Esophagus muscularis mucosa (tissue), 4 donors: Measurements from ENCODE around the gene SAMD14. TPM values are rescaled to one million over a fixed set of nuclear protein-coding genes. Genes with fewer than 3 reads are reported as not detected.

Source experiments
- DNase-seq: peaks from one replicate; pipeline ENCODE4 v3.0.0-alpha.2; 2017; ENCODE audit errors: extremely low spot score
- H3K27ac ChIP-seq, 4 donors: fragments of 200-600 bp; sonication (generic); replicated peaks in 1 of 4; 1 replicate in 3 of 4; 2 replicates in 1 of 4; pipeline ENCODE4 v1.5.1; 2016 to 2019; ENCODE audit warnings: mild to moderate bottlenecking in 1 of 4
- H3K27me3 ChIP-seq, 4 donors: fragments of 200-600 bp; sonication (generic); one replicate each; pipeline versions ENCODE4 v1.5.1 to v1.6.0; 2016 to 2019
- H3K36me3 ChIP-seq, 4 donors: fragments of 200-600 bp; sonication (generic); one replicate each; pipeline ENCODE4 v1.5.1; 2016 to 2019
- H3K4me1 ChIP-seq, 4 donors: fragments of 200-600 bp; sonication (generic); one replicate each; pipeline ENCODE4 v1.5.1; 2016 to 2019
- H3K4me3 ChIP-seq, 4 donors: fragments of 200-600 bp; sonication (generic); 1 replicate in 2 of 4; 2 replicates in 2 of 4; pipeline ENCODE4 v1.5.1; 2016 to 2019; ENCODE audit warnings: mild to moderate bottlenecking in 4 of 4, moderate library complexity in 1 of 4
- H3K9me3 ChIP-seq, 4 donors: fragments of 200-600 bp; sonication (generic); 1 replicate in 3 of 4; 2 replicates in 1 of 4; pipeline ENCODE4 v1.5.1; 2016 to 2019
- EP300 ChIP-seq: sonication (generic); formaldehyde crosslinking; IDR thresholded peaks from one replicate; pipeline ENCODE4 v1.6.1; 2017; ENCODE audit warnings: antibody characterized with exemption
- POLR2A ChIP-seq: fragments of 450-650 bp; IDR thresholded peaks from one replicate; pipeline ENCODE4 v1.6.1; 2017; ENCODE audit warnings: antibody characterized with exemption, moderate library complexity, mild to moderate bottlenecking, low read depth
- POLR2AphosphoS5 ChIP-seq, 2 donors: sonication (generic); formaldehyde crosslinking; IDR thresholded peaks; one replicate each; pipeline ENCODE4 v1.6.1; 2017; ENCODE audit warnings: antibody characterized with exemption in 2 of 2
- WGBS: methylation state at CpG from one replicate; pipeline ENCODE4 v1.1.5; 2018; 5-methylcytosine and 5-hydroxymethylcytosine counted together
- intact Hi-C: fragments of 100-400 bp; cut with DNase I; formaldehyde crosslinking; loops from one replicate; pipeline ENCODE4 v1.15.1; 2023
- total RNA-seq, 4 donors: library from RNA; depleted of rRNA; stranded (reverse); fragments of >200 nt; gene quantifications; one replicate each; pipeline versions ENCODE4 v1.1.0 to v1.2.1, GENCODE V29; 2016
- TF ChIP-seq, protein P1 (sequence below), 3 experiments: fragments of 200-600 bp in 2 of 3; fragments of 450-650 bp in 1 of 3; sonication (generic) in 2 of 3; IDR thresholded peaks; one replicate each; pipeline ENCODE4 v1.5.1; 2017 to 2019; ENCODE audit warnings: antibody characterized with exemption in 3 of 3, mild to moderate bottlenecking in 2 of 3, moderate library complexity in 1 of 3

SAMD14 gene
- total RNA-seq, 4 donors from 2014 or later = 0.98 to 1.8 (median 1.5) TPM

DNA sequence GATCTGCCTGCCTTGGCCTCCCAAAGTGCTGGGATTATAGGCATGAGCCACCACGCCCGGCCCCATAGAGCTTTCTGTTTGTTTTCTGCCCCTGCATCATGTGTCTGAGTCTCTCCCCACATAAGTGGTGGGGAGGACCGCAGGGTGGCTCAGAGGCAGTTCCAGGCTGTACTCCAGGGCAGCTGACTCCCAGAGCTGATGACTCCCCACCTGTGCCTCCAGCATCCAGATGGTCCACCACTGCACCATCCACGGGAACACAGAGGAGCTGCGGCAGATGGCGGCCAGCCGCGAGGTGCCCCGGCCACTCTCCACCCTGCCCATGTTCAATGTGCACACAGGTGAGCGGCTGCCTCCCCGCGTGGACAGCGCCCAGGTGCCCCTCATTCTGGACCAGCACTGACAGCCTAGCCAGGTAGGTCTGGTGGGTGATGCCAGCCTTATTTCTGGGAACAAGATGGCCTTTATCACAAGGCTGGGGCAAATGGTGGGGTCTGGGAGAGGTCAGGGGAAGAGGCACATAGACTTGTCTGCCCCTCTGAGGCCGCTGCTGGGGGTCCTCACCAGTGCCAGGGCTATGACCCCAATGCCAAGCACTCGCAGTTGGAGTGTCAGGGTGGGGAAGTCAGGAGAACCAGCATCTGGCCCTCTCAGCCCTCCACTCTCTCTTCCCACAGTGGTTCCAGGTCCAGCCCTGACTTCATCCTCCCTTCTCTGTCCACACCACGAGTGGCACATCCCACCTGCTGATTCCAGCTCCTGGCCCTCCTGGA lies 45.3 kb upstream of the SAMD14 start:
- intact Hi-C loops = no loop called here
- DNase-seq = no peak
- TF ChIP-seq, protein P1, sequence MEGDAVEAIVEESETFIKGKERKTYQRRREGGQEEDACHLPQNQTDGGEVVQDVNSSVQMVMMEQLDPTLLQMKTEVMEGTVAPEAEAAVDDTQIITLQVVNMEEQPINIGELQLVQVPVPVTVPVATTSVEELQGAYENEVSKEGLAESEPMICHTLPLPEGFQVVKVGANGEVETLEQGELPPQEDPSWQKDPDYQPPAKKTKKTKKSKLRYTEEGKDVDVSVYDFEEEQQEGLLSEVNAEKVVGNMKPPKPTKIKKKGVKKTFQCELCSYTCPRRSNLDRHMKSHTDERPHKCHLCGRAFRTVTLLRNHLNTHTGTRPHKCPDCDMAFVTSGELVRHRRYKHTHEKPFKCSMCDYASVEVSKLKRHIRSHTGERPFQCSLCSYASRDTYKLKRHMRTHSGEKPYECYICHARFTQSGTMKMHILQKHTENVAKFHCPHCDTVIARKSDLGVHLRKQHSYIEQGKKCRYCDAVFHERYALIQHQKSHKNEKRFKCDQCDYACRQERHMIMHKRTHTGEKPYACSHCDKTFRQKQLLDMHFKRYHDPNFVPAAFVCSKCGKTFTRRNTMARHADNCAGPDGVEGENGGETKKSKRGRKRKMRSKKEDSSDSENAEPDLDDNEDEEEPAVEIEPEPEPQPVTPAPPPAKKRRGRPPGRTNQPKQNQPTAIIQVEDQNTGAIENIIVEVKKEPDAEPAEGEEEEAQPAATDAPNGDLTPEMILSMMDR (IDR thresholded peaks at IDR 0.05) = no peak
- TF ChIP-seq POLR2AphosphoS5 (IDR thresholded peaks at IDR 0.05) = no peak
- no peak for TF ChIP-seq EP300
- no peak for TF ChIP-seq POLR2A
- 84% methylated on average over 4 of the region's 16 CpGs for WGBS
- Histone ChIP-seq H3K4me3 (no peak overlapping the region), H3K27ac (peak overlapping the region; percentile 84 to 96 (median 86)), H3K4me1 (peaks cover 44 to 71% (median 67%) of the 10 kb centered on the region in 4 donors), H3K36me3 (peaks cover 0 to 23% (median 9%) of the 10 kb centered on the region in 4 donors), H3K9me3 (no peaks in the 10 kb centered on the region), H3K27me3 (no peaks in the 10 kb centered on the region)

DNA sequence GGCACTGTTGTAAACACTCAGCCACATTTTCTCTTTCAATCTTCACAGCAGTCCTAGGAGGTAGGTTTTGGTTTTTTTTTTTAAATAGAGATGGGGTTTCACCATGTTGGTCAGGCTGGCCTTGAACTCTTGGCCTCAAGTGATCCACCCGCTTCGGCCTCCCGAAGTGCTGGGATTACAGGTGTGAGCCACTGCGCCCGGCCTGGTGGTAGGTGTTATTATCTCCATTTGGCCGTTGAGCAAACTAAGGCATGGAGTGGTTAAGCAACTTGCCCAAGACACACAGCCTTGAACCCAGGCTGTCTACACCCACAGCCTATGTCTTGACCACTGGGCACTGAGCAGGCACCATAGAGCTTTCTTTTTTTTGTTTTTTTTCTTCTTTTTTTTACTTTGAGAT lies 44.5 kb upstream of the SAMD14 start:
- no peaks in the 10 kb centered on the region for H3K9me3 ChIP-seq
- H3K4me3 ChIP-seq = no peak overlapping the region
- H3K36me3 ChIP-seq = peaks cover 0 to 30% (median 11%) of the 10 kb centered on the region in 4 donors
- peaks cover 44 to 76% (median 72%) of the 10 kb centered on the region in 4 donors for H3K4me1 ChIP-seq
- TF ChIP-seq POLR2AphosphoS5 (IDR thresholded peaks at IDR 0.05) (no peak), POLR2A (no peak), EP300 (no peak)
- TF ChIP-seq, protein P1 (IDR thresholded peaks at IDR 0.05) = no peak
- no peak for DNase-seq
- H3K27ac ChIP-seq = peak overlapping the region; percentile 84 to 96 (median 86)
- H3K27me3 ChIP-seq = no peaks in the 10 kb centered on the region
- intact Hi-C loops = no loop called here
- WGBS = 81% methylated on average over 6 of the region's 6 CpGs

DNA sequence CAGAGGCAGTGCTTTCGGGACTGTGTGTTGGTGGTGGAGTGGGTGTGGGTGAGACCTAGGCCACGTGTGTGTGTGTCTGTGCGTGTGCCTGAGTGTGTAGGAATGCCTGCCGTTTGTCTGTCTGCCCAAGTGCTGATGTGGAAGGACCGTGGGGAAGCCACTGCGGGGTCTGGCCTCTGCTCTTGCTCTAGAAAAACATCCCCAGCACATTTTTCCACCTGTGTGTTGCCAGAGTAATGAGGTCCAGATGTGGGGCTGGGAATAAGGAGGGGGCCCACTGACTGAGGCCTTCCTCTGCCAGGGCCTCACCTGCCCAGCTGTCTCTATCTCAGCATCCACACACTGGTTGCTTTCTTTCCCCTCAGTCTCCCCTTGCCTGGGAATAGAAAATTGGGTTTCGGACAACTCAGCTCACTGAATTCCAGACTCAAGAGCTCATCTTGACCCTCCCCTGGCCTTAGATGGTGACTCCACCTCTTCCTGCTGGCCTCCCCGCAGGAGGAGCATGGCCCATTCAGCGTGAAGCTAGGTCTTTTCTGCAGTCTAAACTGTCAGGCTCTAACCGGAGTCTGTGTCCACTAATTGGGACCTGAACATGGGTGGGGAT lies 43.5 kb upstream of the SAMD14 start:
- no peaks in the 10 kb centered on the region for H3K9me3 ChIP-seq
- peaks cover 0 to 33% (median 13%) of the 10 kb centered on the region in 4 donors for H3K36me3 ChIP-seq
- DNase-seq = no peak
- intact Hi-C loops = no loop called here
- 47% methylated on average over 10 of the region's 10 CpGs for WGBS
- peak; percentile 21 to 42 for TF ChIP-seq POLR2AphosphoS5 (IDR thresholded peaks at IDR 0.05)
- TF ChIP-seq EP300 = no peak
- no peak for TF ChIP-seq POLR2A
- TF ChIP-seq, protein P1 (IDR thresholded peaks at IDR 0.05) = no peak
- no peak overlapping the region for H3K4me3 ChIP-seq
- peaks cover 47 to 79% (median 75%) of the 10 kb centered on the region in 4 donors for H3K4me1 ChIP-seq
- H3K27me3 ChIP-seq = no peaks in the 10 kb centered on the region
- peak overlapping the region; percentile 82 to 96 (median 84) for H3K27ac ChIP-seq

DNA sequence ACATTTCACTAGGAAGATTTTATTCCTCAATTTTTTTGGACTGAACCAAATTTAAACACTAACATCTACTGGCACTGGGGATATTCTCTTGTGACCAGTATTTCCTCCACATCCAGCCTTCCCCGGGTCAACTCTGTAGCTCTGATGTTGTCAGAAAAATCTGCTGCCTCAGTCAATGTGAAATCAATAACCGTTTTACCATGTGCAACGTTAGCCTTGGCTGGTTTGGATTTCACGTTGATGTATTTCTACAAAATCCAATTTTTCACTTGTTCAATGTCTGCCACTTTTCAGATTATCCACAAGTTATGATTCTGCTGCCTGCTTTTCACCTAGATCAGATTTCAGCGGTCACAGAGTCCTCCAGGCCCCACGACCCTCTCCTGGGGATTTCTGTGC lies 43.0 kb upstream of the SAMD14 start:
- H3K4me1 ChIP-seq = peaks cover 42 to 79% (median 75%) of the 10 kb centered on the region in 4 donors
- H3K9me3 ChIP-seq = no peaks in the 10 kb centered on the region
- DNase-seq = no peak
- peak overlapping the region; percentile 82 to 96 (median 84) for H3K27ac ChIP-seq
- TF ChIP-seq POLR2AphosphoS5 (IDR thresholded peaks at IDR 0.05) (no peak), POLR2A (no peak), EP300 (no peak)
- TF ChIP-seq, protein P1 (IDR thresholded peaks at IDR 0.05) = no peak
- peaks cover 0 to 33% (median 14%) of the 10 kb centered on the region in 4 donors for H3K36me3 ChIP-seq
- 66% methylated on average over 6 of the region's 6 CpGs for WGBS
- no peak overlapping the region for H3K4me3 ChIP-seq
- H3K27me3 ChIP-seq = no peaks in the 10 kb centered on the region
- intact Hi-C loops = no loop called here
